ENCODE results near the gene NELFA. TPM values are rescaled to one million over a fixed set of nuclear protein-coding genes. Genes with fewer than 3 reads are reported as not detected.
"Not testable (repeated sequence)": the region's sequence is repeated elsewhere in the genome, so short reads cannot be mapped to it uniquely, and the experiment has no call there.

The NELFA gene
- total and polyA plus RNA-seq, 2 of the 13 experiments (the other 11 are each of a cell fraction or from before 2014, with no cell fraction given) = 13.3 to 18.5 TPM

DNA sequence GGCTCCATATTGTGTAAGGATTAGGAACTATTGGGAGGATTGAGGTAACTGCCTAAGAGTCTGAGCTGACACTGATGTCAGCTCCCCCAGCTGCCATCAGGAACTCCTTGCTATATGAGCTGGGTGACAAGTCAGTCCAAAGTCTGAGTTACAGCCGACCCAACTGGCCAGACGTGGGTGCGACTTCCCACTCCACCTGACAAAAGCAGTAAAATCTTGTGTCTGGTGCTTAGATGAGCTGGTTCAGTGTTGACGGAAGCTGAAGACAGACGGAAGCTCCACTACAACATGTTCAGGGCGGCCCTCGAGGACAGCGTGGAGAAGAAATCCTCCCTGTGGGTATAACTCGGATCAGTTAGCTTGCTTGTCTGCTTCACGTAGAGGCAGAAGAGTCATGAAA lies 27.6 kb upstream of the NELFA start:
- H4K20me1 ChIP-seq (ENCODE audit: insufficient read depth, low read length) = no peaks in the 10 kb centered on the region
- WGBS (ENCODE audit: low lambda C conversion rate) = 73% methylated on average over 7 of the region's 10 CpGs
- H3K4me1 ChIP-seq (ENCODE audit: insufficient read depth, low read length) = peaks cover 14% of the 10 kb centered on the region
- in situ Hi-C loops (cut with HindIII; ENCODE audit: extremely low pct_ligation_motif_present, low pct_unique_long_range_greater_than_20kb) = no loop called here
- H3K9ac ChIP-seq (ENCODE audit: insufficient read depth, low read depth, low read length) = no peak overlapping the region
- no peaks in the 10 kb centered on the region for H3K79me2 ChIP-seq (ENCODE audit: insufficient read depth, low read length)
- FAIRE-seq (no peak), ATAC-seq (peak; percentile 51; the same call in 2 of the 3 replicates), DNase-seq (ENCODE audit: low spot score) (no peak)
- peaks cover 3 to 36% of the 10 kb centered on the region in 2 experiments for H3K27me3 ChIP-seq (ENCODE audit: control insufficient read depth in 1 of 2, insufficient read depth in 2 of 2, low read length in 2 of 2)
- H3K27ac ChIP-seq (ENCODE audit: extremely low read length, insufficient read depth, low read length) = no peak overlapping the region
- H3K4me3 ChIP-seq (replicated peaks in 1 of 3; ENCODE audit: insufficient read depth in 1 of 3, low read depth in 2 of 3, low read length in 3 of 3) = no peak overlapping the region
- TF ChIP-seq HNF4A (CRISPR knock-in tag; IDR thresholded peaks at IDR 0.05) = peak; percentile 52
- no peak for TF ChIP-seq ZNF292 (CRISPR knock-in tag; IDR thresholded peaks at IDR 0.05; ENCODE audit: borderline replicate concordance, low read depth)
- TF ChIP-seq ZSCAN25 (CRISPR knock-in tag; IDR thresholded peaks at IDR 0.05) = no peak
- H2AFZ ChIP-seq (ENCODE audit: low read length) = no peak overlapping the region
- BruUV-seq (replicated peaks) = no TSS peak
- H3K36me3 ChIP-seq (replicated peaks in 1 of 2; ENCODE audit: control insufficient read depth in 1 of 2, insufficient read depth in 2 of 2, low read length in 2 of 2) = no peaks in the 10 kb centered on the region
- intact Hi-C loops (cut with micrococcal nuclease; ENCODE audit: unreplicated experiment) = no loop called here
- H3K4me2 ChIP-seq (ENCODE audit: low read depth, low read length) = peak overlapping the region; percentile 10; the same call in 1 of the 2 replicates
- CTCF ChIA-PET (ENCODE audit: low intra/inter-chr PET ratio, low total read pairs) = no interaction called here
- H3K9me3 ChIP-seq (ENCODE audit: low read length) = no peaks in the 10 kb centered on the region
- POLR2A ChIA-PET = no interaction called here

DNA sequence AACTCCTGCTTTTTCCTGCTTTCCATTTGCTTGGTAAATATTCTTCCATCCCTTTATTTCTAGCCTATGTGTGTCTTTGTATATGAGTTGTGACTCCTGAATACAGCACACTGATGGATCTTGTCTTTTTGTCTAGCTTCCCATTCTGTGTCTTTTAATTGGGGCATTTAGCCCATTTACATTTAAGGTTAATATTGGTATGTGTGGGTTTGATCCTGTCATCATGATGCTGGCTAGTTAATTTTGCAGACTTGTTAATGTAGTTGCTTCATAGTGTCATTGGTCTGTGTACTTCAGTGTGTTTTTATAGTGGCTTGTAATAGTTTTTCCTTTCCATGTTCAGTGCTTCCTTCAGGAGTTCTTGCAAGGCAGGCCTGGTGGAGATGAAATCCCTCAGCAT lies 22.4 kb upstream of the NELFA start:
- H3K27ac ChIP-seq (ENCODE audit: extremely low read length, insufficient read depth, low read length); H4K20me1 ChIP-seq (ENCODE audit: insufficient read depth, low read length); CTCF ChIA-PET (ENCODE audit: low intra/inter-chr PET ratio, low total read pairs); FAIRE-seq; BruUV-seq (replicated peaks); H3K9ac ChIP-seq (ENCODE audit: insufficient read depth, low read depth, low read length); H3K9me3 ChIP-seq (ENCODE audit: low read length); H3K4me1 ChIP-seq (ENCODE audit: insufficient read depth, low read length); H2AFZ ChIP-seq (ENCODE audit: low read length); H3K4me3 ChIP-seq (replicated peaks in 1 of 3; ENCODE audit: insufficient read depth in 1 of 3, low read depth in 2 of 3, low read length in 3 of 3); ATAC-seq; H3K4me2 ChIP-seq (ENCODE audit: low read depth, low read length); in situ Hi-C loops (cut with HindIII; ENCODE audit: extremely low pct_ligation_motif_present, low pct_unique_long_range_greater_than_20kb); POLR2A ChIA-PET; H3K36me3 ChIP-seq (replicated peaks in 1 of 2; ENCODE audit: control insufficient read depth in 1 of 2, insufficient read depth in 2 of 2, low read length in 2 of 2); H3K79me2 ChIP-seq (ENCODE audit: insufficient read depth, low read length); intact Hi-C loops (cut with micrococcal nuclease; ENCODE audit: unreplicated experiment); DNase-seq (ENCODE audit: low spot score): not testable (repeated sequence)
- peaks cover 0 to 18% of the 10 kb centered on the region in 2 experiments; a peak in 3 of 5 replicates for H3K27me3 ChIP-seq (ENCODE audit: control insufficient read depth in 1 of 2, insufficient read depth in 2 of 2, low read length in 2 of 2)

DNA sequence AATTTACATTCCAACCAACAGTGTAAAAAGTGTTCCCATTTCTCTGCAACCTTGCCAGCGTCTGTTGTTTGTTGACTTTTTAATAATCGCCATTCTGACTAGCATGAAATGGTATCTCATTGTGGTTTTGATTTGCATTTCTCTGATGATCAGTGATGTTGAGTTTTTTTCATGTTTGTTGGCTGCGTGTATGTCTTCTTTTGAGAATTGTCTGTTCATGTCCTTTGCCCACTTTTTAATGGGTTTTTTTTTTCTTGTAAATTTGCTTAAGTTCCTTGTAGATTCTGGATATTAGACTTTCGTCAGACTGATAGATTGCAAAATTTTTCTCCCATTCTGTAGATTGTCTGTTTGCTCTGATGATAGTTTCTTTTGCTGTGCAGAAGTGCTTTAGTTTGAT lies 18.3 kb upstream of the NELFA start:
- ATAC-seq; H3K27me3 ChIP-seq (ENCODE audit: control insufficient read depth in 1 of 2, insufficient read depth in 2 of 2, low read length in 2 of 2); H3K9me3 ChIP-seq (ENCODE audit: low read length); H3K27ac ChIP-seq (ENCODE audit: extremely low read length, insufficient read depth, low read length); H3K4me3 ChIP-seq (replicated peaks in 1 of 3; ENCODE audit: insufficient read depth in 1 of 3, low read depth in 2 of 3, low read length in 3 of 3); H4K20me1 ChIP-seq (ENCODE audit: insufficient read depth, low read length); H3K4me2 ChIP-seq (ENCODE audit: low read depth, low read length); H2AFZ ChIP-seq (ENCODE audit: low read length); BruUV-seq (replicated peaks); H3K36me3 ChIP-seq (replicated peaks in 1 of 2; ENCODE audit: control insufficient read depth in 1 of 2, insufficient read depth in 2 of 2, low read length in 2 of 2); H3K4me1 ChIP-seq (ENCODE audit: insufficient read depth, low read length); H3K79me2 ChIP-seq (ENCODE audit: insufficient read depth, low read length); CTCF ChIA-PET (ENCODE audit: low intra/inter-chr PET ratio, low total read pairs); POLR2A ChIA-PET; in situ Hi-C loops (cut with HindIII; ENCODE audit: extremely low pct_ligation_motif_present, low pct_unique_long_range_greater_than_20kb); DNase-seq (ENCODE audit: low spot score); intact Hi-C loops (cut with micrococcal nuclease; ENCODE audit: unreplicated experiment); FAIRE-seq; H3K9ac ChIP-seq (ENCODE audit: insufficient read depth, low read depth, low read length): not testable (repeated sequence)
- 12% methylated on average over 4 of the region's 4 CpGs for WGBS (ENCODE audit: low lambda C conversion rate)
